ENCODE results near the gene TIMM23. TPM values are rescaled to one million over a fixed set of nuclear protein-coding genes. Genes with fewer than 3 reads are reported as not detected.
A peak's percentile ranks its signal among the peaks of the same experiment; 100 is the strongest.

The TIMM23 gene
- total and polyA plus RNA-seq, 11 donors: 73.9 to 123 (median 85.1) TPM

DNA sequence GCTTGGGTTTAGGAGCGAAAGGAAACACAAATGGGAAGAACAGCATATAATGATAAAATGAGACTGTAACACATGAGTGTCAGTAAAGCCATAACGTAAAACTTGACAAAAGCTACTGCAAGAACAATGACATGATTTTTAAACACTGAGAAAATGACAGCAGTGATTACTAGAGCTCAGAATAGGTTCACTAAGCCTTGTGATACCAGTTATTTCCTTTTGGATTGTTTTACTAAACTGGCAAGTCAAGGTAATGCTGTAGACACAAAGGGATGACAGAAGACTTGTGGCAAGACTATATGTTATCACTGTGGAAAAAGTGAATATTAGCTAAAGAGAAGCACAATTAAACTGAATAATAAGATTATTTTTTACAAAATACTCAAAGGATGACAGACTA lies 45.4 kb downstream of the TIMM23 start:
- TF ChIP-seq, protein P1, sequence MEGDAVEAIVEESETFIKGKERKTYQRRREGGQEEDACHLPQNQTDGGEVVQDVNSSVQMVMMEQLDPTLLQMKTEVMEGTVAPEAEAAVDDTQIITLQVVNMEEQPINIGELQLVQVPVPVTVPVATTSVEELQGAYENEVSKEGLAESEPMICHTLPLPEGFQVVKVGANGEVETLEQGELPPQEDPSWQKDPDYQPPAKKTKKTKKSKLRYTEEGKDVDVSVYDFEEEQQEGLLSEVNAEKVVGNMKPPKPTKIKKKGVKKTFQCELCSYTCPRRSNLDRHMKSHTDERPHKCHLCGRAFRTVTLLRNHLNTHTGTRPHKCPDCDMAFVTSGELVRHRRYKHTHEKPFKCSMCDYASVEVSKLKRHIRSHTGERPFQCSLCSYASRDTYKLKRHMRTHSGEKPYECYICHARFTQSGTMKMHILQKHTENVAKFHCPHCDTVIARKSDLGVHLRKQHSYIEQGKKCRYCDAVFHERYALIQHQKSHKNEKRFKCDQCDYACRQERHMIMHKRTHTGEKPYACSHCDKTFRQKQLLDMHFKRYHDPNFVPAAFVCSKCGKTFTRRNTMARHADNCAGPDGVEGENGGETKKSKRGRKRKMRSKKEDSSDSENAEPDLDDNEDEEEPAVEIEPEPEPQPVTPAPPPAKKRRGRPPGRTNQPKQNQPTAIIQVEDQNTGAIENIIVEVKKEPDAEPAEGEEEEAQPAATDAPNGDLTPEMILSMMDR (IDR thresholded peaks at IDR 0.05): no peak
- no peak for TF ChIP-seq POLR2A (IDR thresholded peaks at IDR 0.05)
- H3K4me3 ChIP-seq: no peak overlapping the region
- WGBS, 4 donors: 65 to 71% (median 66%) methylated on average over 2 of the region's 2 CpGs
- H3K4me1 ChIP-seq: peaks cover 0 to 76% (median 61%) of the 10 kb centered on the region in 12 donors
- no peak for ATAC-seq
- peak overlapping the region in 9 of 12 donors; percentile 14 to 93 (median 85) for H3K27ac ChIP-seq
- intact Hi-C loops (cut with DNase I): no loop called here
- H3K36me3 ChIP-seq: peaks cover 0 to 46% (median 37%) of the 10 kb centered on the region in 9 donors
- no peaks in the 10 kb centered on the region for H3K27me3 ChIP-seq
- no peak for DNase-seq
- H3K9me3 ChIP-seq: no peaks in the 10 kb centered on the region

DNA sequence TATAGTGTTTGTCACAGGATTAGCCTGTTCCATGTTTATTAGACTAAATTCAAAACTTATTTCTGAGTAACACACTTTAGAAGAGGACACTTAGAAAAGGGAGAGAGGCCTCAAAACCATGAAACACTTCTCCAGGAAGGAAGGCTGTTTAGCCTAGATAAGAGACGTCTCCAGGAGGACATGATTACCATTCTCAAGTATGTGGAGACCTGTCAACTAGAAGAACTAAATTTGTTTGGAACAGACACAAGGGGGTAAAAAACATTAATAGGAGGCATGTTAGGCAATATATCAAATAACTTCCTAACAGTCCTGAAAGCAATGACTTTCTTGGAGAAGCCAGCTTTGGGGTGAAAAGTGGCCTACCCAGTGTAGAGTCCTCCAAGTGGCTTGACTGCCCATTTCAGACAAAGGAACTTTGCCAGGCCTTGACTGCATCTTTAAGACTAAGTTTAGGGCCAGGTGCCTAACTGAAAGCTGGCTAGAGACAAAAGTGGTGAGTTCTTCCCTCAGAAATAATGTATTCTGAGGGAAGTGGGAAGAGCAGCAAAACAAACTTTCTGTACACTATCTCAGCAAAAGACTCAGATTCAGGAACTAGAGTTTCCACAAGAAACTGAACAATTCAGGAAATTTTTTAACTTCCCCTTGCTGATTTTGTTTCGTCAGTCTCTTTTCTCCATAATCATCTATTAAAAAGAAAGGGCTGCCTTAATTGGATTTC lies 46.3 kb downstream of the TIMM23 start:
- WGBS, 4 donors: 23 to 33% (median 28%) methylated on average over 2 of the region's 2 CpGs

DNA sequence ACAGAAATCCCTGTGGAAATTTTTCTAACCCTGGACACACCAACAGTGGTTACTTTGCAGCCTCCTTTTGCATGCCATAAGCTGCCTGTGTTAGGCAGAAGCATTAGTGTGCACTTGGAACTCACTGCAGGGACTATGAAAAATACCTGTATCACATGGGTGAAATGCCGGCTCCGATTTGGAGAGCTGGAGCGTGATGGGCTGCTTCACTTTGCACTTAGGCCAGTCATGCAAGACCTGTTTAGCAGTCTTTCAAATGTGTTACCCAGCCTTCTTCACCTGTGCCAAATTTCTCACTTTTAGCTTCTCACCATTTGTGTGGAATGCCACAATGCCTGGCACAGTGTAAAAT lies 46.9 kb downstream of the TIMM23 start:
- H3K27me3 ChIP-seq: no peaks in the 10 kb centered on the region
- ATAC-seq (peak in 1 of 4 donors; percentile 28), DNase-seq (peak in 1 of 5 donors; percentile 50)
- intact Hi-C loops (cut with DNase I): no loop called here
- peaks cover 0 to 85% (median 70%) of the 10 kb centered on the region in 12 donors for H3K4me1 ChIP-seq
- 55 to 60% (median 57%) methylated on average over 3 of the region's 3 CpGs for WGBS, 4 donors
- no peaks in the 10 kb centered on the region for H3K9me3 ChIP-seq
- TF ChIP-seq, protein P1 (IDR thresholded peaks at IDR 0.05): no peak
- no peak for TF ChIP-seq POLR2A (IDR thresholded peaks at IDR 0.05)
- H3K27ac ChIP-seq: peak overlapping the region; percentile 36 to 94 (median 85)
- H3K36me3 ChIP-seq: peaks cover 0 to 32% (median 23%) of the 10 kb centered on the region in 9 donors
- H3K4me3 ChIP-seq: peak overlapping the region in 7 of 12 donors; percentile 11 to 73 (median 34)

More for the DNA sequence above, 46.3 kb downstream of the TIMM23 start:
- Histone ChIP-seq H3K4me1 (peaks cover 0 to 79% (median 65%) of the 10 kb centered on the region in 12 donors), H3K9me3 (no peaks in the 10 kb centered on the region), H3K27ac (peak overlapping the region in 11 of 12 donors; percentile 25 to 94 (median 85)), H3K4me3 (peak overlapping the region in 5 of 12 donors; percentile 11 to 73 (median 16)), H3K36me3 (peaks cover 0 to 38% (median 28%) of the 10 kb centered on the region in 9 donors), H3K27me3 (no peaks in the 10 kb centered on the region)
- intact Hi-C loops (cut with DNase I): no loop called here
- ATAC-seq (no peak), DNase-seq (no peak)
- no peak for TF ChIP-seq POLR2A (IDR thresholded peaks at IDR 0.05)
- TF ChIP-seq, protein P1 (IDR thresholded peaks at IDR 0.05): no peak

DNA sequence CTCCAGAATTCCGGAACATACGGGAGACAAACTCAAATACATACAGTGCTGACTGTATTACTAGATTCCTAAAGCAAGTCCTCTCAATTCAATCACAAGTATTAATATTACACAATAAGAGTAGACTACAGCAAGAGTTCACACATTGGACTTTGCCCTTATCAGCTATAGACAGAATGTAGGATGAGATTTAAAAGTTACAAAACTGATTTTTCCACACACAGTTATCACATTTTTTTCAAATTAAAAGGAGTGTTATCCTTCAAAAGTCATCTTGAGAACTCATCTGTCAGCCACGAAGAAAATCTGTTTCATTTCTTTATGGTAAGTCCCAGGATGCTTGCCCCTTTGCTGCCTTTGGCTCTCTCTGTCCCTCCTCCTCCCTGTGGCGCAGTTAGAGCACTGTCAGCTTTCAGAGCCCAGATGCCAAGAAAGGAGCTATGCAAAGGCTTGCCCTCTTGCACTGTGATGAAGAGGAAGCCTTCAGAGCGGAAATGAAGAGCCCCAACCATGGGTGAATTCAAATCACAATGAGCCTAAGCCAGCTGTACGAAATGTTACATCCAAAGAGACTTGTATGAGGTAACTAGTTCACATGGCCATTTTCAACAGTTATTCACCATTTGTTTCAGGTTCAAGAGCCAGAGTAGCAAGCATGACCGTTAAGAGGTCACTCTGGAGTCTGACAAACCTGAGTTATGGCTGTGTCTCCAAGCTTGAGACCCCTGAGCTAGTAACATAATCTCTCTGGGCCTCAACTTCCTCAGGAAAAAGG lies 47.5 kb downstream of the TIMM23 start:
- no peaks in the 10 kb centered on the region for H3K27me3 ChIP-seq
- TF ChIP-seq, protein P1 (IDR thresholded peaks at IDR 0.05): no peak
- TF ChIP-seq POLR2A (IDR thresholded peaks at IDR 0.05): no peak
- peaks cover 0 to 91% (median 76%) of the 10 kb centered on the region in 12 donors for H3K4me1 ChIP-seq
- no peaks in the 10 kb centered on the region for H3K9me3 ChIP-seq
- WGBS, 4 donors: 39 to 45% (median 41%) methylated on average over 7 of the region's 7 CpGs
- DNase-seq (peak in 4 of 5 donors; percentile 56 to 66 (median 61)), ATAC-seq (peak; percentile 48 to 63 (median 58))
- intact Hi-C loops (cut with DNase I): loop anchor here in 6 of 10 donors (10.0 kb wide), 3 partner anchors 45 to 1025 kb away; partner anchors contain the start of genes TIMM23 (in 6 of the 6) and ZNF22 (in 1 of the 6)
- H3K27ac ChIP-seq: peak overlapping the region; percentile 36 to 94 (median 85)
- H3K4me3 ChIP-seq: peak overlapping the region in 8 of 12 donors; percentile 6 to 73 (median 26)
- H3K36me3 ChIP-seq: peaks cover 0 to 26% (median 16%) of the 10 kb centered on the region in 9 donors
